Measurements from ENCODE around the gene CUX1.
"Not testable (repeated sequence)": the region's sequence is repeated elsewhere in the genome, so short reads cannot be mapped to it uniquely, and the experiment has no call there.

CUX1 gene

DNA sequence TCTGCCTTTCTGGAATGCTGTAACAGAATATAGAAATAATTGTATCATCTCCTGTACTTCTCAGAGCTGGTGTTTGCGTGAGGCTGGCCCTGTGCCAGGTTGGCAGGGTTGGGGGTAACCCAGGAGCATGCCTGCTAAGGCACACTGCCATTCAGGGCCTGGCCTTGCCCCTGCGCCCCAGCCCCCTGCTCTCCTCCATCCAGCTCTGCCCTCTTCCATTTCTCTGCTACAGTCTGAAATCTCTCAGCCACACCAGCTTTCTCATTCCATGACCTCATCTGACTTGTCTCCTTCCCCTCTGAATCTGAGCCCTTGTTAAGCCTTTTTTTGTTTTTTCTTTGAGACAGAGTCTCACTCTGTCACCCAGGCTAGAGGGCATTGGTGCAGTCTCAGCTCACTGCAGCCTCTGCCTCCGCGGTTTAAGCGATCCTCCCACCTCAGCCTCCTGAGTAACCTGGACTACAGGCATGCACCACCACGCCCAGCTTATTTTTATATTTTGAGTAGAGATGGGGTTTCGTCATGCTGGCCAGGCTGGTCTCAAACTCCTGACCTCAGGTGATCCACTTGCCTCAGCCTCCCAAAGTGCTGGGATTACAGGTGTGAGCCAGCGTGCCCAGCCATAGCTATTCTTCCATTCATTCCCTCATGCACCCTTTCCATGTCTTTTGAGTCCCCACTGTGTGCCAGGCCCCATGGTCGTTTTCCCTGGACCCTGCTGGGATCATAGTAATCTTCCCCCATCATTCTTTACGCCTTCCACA, 206.8 kb downstream of the CUX1 start:
- no peak for DNase-seq

DNA sequence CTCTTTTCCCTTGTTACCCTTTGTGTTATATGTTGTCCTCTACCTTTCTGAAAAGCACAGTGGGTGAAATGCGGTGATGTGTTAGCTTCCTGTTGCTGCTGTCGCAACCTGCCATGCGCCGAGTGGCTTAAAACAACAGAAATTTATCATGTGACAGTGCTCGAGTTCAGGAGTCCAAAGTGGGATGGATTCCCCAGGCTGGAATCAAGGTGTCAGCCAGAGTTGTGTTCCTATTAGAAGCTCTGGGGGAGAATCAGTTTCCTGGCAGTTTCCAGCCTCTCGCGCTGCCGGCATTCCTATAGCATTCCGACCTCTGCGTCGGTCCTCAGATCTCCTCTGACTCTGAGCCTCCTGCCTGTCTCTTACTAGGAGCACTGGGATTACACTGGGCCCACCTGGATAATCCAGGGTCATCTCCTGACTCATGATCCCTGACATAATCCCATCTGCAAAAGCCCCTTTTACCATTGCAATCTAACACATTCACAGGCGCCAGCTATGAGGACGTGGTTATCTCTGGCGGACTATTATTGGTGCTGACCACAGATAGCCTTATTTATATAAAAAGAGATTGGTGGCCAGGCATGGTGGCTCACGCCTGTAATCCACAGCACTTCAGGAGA, 207.5 kb downstream of the CUX1 start:
- no peak for DNase-seq

DNA sequence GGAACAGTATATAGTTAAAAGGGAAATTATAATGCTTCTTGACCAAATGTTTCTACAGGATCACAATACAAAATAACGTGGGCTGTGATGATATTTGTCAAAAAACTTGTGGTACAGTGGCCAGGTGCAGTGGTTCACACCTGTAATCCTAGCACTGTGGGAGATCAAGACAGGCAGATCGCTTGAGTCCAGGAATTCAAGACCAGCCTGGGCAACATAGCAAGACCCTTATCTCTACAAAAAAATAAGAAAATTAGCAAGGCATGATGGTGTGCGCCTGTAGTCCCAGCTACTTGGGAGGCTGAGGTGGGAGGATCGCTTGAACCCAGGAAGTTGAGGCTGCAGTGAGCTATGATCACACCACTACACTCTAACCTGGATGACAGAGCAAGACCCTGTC, 208.4 kb downstream of the CUX1 start:
- not testable (repeated sequence) for DNase-seq

DNA sequence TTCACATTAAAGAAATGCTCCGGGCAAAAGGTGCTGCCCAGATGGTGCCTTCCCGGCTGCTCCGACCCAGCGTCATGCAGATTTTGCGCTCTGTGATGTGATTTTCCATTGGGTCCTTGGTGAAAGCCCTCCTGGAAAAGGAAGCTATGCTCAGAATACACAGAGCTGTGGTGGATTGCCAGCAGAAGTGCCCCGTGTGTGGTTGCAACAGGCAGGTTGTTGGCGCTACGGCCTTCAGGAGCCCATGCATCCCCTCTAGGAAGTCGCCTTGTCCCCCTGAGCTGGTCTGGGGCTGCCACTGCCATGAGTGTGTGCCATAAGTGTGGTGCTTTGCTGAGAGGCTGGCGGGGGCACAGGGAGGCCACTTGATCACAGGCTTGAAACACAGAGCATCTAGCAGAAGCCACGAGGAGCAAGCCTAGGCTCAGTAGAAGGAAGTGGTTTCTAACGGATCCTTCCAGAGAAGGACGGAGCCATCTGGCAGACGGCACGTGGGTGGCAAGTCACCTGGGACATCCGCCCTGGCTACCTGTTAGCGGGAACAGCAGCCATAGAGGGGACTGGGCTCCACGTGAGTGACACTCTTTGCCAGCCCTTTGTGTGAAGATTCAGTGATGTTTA, 210.9 kb downstream of the CUX1 start:
- no peak for DNase-seq

DNA sequence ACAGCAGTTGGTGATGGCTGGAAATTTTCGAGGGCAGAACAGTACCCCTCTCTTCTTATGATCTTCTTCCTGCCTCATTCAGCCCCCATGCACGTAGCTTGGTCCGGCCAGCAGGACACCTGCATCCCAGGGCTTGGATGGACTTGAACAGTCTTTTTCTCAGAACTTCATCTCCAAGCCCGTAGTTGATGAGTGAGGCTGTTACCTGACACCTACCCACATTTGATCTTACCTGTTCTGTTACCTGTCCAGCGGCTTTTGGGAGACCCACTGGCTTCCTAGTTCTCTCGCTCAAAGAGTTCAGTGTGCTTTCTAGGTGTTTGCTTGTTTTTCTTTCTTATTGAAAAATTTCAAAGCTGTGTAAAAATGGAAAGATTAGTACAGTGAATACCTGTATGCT, 212.2 kb downstream of the CUX1 start:
- DNase-seq, result no peak

DNA sequence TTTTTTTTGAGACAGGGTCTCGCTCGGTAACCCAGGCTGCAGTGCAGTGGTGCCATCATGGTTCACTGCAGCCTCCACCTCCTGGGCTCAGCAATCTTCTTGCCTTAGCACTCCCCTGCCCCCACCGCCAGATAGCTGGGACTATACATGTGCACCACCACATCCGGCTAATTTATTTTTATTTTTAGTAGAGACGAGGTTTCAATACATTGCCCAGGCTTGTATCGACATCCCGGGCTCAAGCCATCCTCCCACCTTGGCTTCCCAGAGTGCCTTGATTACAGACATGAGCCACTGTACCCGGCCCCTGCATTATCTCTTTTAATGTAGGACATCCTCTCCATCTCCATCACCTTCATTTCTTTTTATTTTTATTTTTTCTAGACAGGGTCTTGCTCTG, 213.3 kb downstream of the CUX1 start:
- DNase-seq, result no peak

DNA sequence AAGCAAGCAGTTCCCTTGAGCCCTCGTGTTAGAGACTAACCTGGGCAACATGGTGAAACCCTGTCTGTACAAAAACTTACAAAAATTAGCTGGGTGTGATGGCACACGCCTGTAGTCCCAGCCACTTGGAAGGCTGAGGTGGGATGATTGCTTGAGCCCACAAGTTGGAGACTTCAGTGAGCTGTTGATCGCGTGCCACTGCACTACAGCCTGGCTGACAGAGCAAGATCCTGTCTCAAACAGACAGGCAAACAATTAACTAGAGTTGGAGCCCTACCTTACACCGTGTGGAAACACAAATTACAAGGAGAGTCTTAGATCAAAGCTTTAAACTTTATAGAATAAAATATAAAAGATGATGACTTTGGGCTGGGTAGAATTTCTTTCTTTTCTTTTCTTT, 219.5 kb downstream of the CUX1 start:
- no peak for DNase-seq

DNA sequence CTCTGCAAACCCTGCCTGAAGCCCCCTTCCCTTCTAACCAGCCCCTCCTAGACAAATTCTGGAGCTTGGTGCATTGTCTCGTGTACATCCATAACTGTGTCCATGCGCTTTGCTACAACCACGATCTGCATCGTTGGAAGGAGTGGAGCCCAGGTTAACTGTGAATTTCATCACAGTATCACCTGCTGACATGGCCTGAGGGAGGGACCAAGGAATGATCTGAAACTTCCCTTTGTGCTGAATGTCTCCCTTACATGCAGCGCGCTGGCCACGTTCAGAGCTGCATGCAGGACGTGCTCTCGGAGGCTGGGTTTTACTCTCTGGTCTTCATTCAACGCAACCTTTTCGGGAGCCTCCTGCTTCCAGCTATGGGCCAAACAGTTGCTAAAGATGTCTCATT, 222.3 kb downstream of the CUX1 start:
- DNase-seq, result no peak

DNA sequence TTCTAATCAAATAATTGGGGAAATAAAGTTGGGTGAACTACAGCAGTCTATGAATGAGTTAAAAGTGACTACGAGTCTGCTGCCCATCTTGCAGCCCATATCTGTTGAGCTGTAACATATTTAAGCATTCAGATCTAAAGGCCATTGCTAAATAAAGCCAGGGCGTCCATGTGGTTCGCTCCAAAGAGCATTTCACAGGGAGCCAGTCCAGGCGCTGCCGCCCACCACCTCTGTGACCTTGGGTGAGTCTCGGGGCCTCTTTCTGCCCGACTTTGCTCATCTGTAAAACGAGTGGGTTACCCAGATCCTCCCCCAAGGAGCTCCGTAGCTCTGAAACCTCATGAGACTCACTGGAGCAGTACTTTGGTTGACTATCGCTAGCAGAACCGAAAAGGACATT, 223.1 kb downstream of the CUX1 start:
- no peak for DNase-seq

DNA sequence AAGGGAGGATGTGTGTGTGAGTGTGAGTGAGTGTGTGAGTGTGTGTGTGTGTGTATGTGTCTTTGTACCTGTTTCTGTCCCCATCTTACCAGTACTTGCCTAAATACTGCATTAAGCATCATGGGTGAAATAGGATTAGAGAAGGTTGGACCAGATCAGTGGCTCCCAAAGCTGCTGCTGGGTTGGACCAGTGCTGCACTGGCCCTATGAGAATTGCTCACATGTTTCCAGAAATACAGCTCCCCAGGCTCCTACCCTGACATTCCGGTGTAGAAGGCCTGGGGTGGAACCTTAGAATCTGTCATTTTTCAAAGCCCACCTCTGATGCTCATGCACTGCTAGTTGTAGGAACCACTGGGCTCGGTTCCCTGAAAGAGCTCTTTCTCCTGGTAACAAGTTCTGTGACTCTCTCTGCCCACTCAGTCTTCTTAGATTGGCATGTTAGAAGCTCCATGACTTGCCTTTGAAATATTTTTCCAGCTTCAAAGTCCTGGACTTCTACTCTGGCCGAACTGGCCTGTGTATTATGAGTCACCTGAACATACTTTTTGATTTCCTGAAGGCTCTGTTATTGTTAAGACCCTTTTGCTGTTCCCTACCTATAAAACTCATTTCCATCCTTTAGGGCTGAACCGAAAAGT, 224.7 kb downstream of the CUX1 start:
- no peak for DNase-seq

DNA sequence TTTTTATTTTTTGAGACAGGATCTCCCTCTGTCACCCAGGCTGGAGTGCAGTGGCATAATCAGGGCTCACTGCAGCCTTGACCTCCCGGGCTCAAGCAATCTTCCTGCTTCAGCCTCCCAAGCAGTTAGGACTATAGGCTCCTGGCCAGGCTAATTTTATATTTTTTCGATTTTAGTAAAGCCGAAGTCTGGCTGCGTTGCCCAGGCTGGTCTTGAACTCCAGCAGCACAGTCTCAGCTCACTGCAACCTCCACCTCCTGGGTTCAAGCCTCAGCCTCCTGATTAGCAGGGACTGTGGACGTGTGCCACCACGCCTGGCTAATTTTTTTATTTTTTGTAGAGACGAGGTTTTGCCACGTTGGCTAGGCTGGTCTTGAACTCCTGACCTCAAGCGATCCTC, 225.4 kb downstream of the CUX1 start:
- not testable (repeated sequence) for DNase-seq

DNA sequence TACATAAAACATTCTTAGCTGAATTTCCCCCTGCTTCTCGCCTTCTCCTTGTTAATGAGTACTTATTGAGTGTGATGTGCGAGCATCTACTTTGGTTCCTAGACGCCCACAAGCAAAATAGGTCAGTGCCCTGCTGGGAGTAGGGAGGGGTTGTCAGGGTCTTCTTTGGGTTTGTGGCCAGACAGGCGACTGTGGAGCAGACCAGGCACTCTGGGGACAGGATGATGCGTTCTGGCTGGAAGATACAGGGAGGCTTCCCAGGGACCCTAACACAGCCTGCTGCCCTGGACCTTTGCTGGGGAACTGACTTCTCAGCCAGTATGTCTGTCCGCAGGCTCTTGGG, 227.2 kb downstream of the CUX1 start:
- no peak for DNase-seq

DNA sequence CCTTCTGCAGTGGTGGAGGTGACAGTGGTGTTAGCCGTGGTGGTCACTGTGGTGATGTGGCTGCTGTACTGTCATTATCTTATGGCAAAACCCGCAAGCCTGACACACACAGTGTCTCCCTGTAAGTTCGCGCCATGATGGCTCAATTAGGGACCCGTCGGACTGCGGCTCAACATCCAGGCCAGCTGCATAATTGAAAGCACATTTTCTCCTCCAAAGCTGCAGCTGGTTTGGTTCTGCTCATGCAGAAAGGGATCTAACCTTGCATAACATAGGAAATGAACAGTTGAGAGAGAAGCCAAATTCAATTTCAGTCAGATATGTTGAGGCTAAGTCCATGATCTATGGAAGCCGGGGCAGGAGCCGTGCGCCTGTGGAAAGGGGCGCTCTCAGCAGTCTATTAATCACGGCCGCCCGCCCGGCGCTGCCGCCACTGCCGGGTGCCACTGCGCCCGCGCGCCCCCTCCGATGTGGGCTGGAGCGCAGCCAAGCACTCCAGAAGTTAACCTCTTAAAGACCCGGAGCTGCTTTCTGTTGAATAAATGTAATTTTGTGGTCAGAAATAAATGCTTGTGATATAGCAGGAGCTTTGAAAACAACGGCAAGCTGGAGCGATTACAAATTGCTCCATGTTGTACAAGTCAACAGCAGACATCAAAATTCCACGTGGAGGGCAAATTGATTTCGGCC, 227.7 kb downstream of the CUX1 start:
- DNase-seq, result no peak

DNA sequence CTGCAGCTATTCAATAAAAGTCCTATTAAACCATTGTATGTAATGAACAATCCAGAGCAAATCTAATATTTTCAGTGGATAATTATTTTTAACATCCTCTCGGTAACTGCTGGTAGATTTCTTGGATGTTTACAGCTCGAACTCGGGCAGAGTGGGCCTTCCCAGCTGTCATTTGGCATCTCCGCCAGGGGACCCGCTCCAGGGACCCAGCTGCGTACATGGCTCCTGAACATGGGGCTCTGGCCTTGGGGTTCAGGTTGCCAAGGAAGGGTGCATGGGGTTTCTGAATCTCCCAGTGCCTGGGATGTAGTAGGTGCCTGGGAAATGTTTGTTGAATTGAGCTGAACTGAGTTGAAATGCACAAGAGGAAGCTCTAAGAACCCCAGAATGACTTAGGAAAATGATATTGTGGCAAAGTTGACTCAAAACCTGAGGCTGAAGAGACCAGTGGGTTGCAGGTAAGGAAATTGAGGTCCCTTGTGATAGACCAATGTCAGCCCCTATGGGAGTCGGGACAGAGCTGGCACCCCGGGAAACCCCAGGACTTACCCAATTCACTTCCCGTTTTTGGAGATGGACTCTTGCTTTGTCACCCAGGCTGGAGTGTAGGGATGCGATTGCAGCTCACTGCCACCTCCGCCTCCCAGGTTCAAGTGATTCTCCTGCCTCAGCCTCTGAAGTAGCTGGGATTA, 228.4 kb downstream of the CUX1 start:
- no peak for DNase-seq

DNA sequence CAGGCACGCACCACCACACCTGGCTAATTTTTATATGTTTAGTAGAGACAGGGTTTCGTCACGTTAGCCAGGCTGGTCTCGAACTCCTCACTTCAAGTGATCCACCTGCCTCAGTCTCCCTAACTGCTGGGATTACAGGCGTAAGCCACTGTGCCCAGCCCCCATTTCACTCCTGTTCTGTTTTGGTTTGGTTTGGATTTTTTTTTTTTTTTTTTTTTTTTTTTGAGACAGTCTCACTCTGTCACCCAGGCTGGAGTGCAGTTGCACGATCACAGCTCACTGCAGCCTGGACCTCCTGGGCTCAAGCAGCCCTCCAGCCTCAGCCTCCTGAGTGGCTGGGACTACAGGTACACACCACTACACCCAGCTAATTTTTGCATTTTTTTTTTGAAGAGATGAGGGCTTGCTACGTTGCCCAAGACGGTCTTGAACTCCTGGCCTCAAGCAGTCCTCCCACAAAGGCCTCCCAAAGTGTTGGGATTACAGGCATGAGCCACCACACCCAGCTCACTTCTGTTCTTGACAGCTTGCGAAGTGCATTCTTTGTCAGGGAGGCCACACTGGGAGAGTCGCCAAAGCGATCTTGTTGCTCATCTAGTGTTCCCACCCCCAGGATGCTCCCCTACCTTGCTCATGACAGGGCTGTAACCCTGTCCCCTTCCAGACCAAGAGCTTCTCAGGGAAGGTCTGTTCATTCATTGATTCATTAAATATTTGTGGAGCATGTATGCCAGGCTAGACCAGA, 229.1 kb downstream of the CUX1 start:
- DNase-seq, result no peak

DNA sequence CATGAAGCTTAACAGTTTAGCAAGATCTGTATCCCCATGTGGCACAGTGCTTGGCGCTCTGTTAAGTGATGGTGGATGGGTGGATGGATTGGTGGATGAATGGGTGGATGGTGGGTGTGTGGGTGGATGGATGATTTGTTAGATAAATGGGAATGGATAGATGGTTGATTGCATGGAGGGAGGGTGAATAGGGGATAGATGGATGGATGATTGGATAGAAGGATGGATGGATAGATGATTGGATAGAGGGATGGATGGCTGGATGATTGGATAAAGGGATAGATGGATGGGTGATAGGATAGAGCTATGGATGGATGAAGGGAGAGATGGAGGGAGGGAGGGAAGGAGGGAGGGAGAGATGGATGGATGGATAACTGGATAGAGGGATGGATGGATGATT, 229.7 kb downstream of the CUX1 start:
- DNase-seq, result no peak

DNA sequence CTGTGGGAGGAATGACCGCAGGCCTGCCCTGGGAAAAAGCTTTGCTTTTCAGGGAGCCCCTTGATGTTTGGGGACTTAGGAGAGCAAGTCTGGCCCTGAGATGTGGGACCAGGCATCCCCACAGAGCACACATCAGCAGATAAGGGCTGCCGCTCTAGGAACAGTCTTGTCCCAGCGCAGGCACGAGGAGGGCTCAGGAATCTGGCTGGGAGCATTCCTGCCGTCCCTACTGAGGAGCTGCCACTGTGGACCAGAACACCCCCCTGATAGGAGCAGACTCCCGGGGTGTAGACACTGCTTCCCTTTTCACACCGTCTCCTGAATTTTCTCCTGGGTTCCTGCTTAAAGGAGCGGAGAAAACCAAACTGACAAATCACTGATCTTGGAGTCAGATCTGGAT, 232.3 kb downstream of the CUX1 start:
- DNase-seq, result no peak

DNA sequence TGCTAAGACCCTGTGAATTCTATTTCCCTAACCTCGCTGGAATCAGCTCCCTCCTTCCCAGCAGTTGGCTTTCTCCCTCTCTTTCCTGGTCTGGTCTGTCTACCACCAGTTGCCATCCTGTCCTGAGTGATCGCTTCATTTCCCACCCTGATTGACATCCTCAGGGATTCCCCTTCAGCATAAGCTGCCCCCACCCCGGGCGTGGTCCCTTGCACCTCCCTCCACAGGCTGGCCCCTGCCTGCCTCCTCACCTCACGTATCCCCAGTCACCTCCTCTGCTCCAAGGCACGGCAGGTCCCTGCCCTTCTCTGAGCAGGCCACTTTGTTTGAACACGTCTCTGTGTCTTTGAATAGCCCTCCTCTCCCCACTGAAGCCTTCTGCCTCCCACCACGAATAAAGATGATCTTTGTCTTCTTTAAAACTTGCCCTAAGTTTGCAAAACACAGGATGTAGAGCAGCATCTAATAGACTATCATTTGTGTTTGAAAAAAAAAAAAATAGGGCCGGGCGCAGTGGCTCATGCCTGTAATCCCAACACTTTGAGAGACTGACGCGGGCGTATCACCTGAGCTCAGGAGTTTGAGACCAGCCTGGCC, 233.5 kb downstream of the CUX1 start:
- no peak for DNase-seq

DNA sequence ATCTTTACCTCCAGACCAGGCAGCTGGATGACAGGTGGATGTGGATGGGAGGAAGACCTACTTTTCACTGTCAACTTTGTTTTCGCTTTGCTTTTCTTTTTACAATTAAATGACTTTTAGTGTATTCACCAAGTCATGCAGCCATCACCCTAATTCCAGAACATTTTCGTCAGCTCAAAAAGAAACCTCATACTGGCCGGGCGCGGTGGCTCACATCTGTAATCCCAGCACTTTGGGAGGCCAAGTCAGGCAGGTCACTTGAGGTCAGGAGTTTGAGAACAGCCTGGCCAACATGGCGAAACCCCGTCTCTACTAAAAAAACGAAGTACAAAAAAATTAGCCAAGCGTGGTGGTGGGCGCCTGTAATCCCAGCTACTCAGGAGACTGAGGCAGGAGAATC, 234.3 kb downstream of the CUX1 start:
- not testable (repeated sequence) for DNase-seq

DNA sequence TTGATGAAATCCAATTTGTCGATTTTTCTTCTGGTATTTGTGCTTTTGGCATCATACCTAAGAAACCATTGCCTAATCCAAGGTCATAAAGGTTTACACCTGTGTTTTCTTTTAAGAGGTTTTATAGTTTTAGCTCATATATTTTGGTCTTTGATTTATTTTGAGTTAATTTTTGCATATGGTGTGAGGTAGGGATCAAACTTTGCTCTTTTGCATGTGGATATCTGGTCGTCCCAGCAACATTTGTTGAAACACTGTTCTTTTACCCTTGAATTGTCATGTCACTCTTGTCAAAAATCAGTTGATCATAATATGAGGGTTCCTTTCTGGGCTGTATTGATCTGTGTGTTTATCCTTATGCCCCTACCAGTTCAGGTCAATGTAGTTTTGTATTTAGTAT, 236.7 kb downstream of the CUX1 start:
- DNase-seq, result no peak

DNA sequence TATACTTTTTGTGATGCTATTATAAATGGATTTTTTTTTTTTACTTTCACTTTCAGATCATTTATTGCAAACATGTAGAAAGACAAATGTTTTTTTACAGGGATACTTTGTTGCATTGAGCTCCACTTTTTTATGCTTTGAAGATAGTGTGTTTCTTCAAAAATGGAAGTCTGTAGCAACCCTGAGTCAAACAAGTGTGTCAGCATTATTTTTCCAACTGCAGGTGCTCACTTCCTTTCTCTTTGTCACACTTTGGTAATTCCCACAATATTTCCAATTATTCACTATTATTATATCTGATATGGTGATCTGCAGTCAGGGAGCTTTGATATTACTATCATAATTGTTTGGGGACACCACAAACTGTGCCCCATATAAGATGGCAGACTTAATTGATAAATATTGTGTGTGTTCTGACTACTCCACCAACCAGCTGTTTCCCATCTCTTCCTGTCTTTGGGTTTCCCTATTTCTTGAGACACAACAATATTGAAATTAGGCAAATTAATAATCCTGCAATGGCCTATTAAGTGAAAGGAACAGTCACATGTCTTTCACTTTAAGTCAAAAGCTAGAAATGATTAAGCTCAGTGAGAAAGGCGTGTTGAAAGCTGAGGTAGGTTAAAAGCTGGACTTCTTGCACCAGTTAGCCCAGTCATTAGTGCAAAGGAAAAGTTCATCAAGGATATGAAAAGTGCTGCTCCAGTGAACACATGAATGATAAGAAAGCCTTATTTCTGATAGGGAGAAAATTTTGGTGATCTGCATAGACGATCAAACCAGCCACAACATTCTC, 238.0 kb downstream of the CUX1 start:
- no peak for DNase-seq

Data from activated naive CD4-positive, alpha-beta T cell treated with anti-CD3 and anti-CD28 coated beads, Interleukin-2, amount 50 U/mL, for 16 hours (primary cell).